ENCODE results near the gene MYCBPAP.

Gene MYCBPAP

DNA sequence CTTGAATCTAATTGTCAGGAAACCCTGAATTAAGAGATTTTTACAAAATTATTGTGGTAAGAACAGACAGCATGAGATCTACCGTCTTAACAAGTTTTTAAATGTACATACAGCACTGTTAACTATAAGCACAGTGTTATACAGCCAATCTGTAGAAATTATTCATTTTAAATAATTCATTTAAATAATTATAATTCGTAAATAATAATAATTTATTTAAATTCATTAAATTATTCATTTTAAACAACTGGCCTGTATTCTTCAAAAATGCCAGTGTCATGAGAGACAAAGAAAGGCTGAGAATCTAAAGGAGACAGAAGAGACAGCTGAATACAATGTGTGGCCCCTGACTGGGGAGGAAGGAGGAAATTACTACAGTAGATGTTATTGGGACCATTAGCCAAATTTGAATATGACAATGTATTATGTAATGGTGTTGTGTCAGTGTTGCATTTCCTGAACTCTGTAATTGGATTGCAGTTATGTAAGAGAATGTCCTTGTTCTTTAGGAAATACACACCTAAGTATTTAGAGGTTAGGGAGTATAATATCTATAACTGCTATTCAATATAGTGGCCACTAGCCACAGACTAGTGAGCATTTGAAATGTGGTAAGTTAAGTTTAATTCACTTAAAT, 27.3 kb upstream of the MYCBPAP start:
- TF ChIP-seq CTCF (conservative IDR thresholded peaks at IDR 0.05; ENCODE audit: low read depth, low read length): no peak
- Histone ChIP-seq H3K27ac (no peak overlapping the region), H3K27me3 (ENCODE audit: insufficient read depth, low read depth) (no peaks in the 10 kb centered on the region), H4K20me1 (ENCODE audit: insufficient read depth) (no peaks in the 10 kb centered on the region), H3K9ac (no peak overlapping the region), H3K79me2 (ENCODE audit: insufficient read depth, low read depth) (peaks cover 11% of the 10 kb centered on the region; the same call in 1 of the 2 replicates), H2AFZ (ENCODE audit: low read depth) (no peak overlapping the region), H3K4me3 (IDR thresholded peaks at IDR 0.05; ENCODE audit: insufficient read depth, low read depth, low read length) (no peak overlapping the region), H3K4me1 (ENCODE audit: low read depth, poor library complexity, severe bottlenecking) (peaks cover 26% of the 10 kb centered on the region), H3K4me2 (no peak overlapping the region), H3K36me3 (ENCODE audit: insufficient read depth) (no peaks in the 10 kb centered on the region)

GRCh38 chr17:50481648-50482047, 26.6 kb upstream of the MYCBPAP start:
- Histone ChIP-seq H3K9ac (no peak overlapping the region), H3K4me1 (ENCODE audit: low read depth, poor library complexity, severe bottlenecking) (peaks cover 26% of the 10 kb centered on the region), H3K27ac (no peak overlapping the region), H3K4me3 (IDR thresholded peaks at IDR 0.05; ENCODE audit: insufficient read depth, low read depth, low read length) (no peak overlapping the region), H2AFZ (ENCODE audit: low read depth) (no peak overlapping the region), H3K27me3 (ENCODE audit: insufficient read depth, low read depth) (no peaks in the 10 kb centered on the region), H3K4me2 (no peak overlapping the region), H3K36me3 (ENCODE audit: insufficient read depth) (no peaks in the 10 kb centered on the region), H3K79me2 (ENCODE audit: insufficient read depth, low read depth) (peaks cover 11% of the 10 kb centered on the region; the same call in 1 of the 2 replicates), H4K20me1 (ENCODE audit: insufficient read depth) (no peaks in the 10 kb centered on the region)
- TF ChIP-seq CTCF (conservative IDR thresholded peaks at IDR 0.05; ENCODE audit: low read depth, low read length): no peak

DNA sequence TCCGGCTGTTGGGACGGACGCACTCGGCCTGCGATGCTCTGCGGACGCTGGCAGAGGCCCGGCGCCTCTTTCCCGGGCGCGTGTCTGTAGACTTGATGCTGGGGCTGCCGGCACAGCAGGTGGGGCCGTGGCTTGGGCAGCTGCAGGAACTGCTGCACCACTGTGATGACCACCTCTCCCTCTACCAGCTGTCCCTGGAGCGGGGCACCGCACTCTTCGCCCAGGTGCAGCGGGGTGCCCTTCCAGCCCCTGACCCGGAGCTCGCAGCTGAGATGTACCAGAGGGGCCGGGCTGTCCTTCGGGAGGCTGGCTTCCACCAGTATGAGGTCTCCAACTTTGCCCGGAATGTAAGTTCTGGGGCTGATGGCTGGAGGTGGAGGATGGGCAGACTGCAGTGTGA, 26.1 kb upstream of the MYCBPAP start:
- H3K27ac ChIP-seq: no peak overlapping the region
- peaks cover 26% of the 10 kb centered on the region for H3K4me1 ChIP-seq (ENCODE audit: low read depth, poor library complexity, severe bottlenecking)
- no peak for TF ChIP-seq CTCF (conservative IDR thresholded peaks at IDR 0.05; ENCODE audit: low read depth, low read length)
- H3K4me2 ChIP-seq: peak overlapping the region; percentile 64; the same call in 1 of the 2 replicates
- no peaks in the 10 kb centered on the region for H3K27me3 ChIP-seq (ENCODE audit: insufficient read depth, low read depth)
- H3K4me3 ChIP-seq (IDR thresholded peaks at IDR 0.05; ENCODE audit: insufficient read depth, low read depth, low read length): no peak overlapping the region
- H3K36me3 ChIP-seq (ENCODE audit: insufficient read depth): no peaks in the 10 kb centered on the region
- H3K9ac ChIP-seq: no peak overlapping the region
- peaks cover 11% of the 10 kb centered on the region; the same call in 1 of the 2 replicates for H3K79me2 ChIP-seq (ENCODE audit: insufficient read depth, low read depth)
- no peaks in the 10 kb centered on the region for H4K20me1 ChIP-seq (ENCODE audit: insufficient read depth)
- H2AFZ ChIP-seq (ENCODE audit: low read depth): no peak overlapping the region

- Histone ChIP-seq H3K36me3 (ENCODE audit: insufficient read depth) (no peaks in the 10 kb centered on the region), H3K4me3 (IDR thresholded peaks at IDR 0.05; ENCODE audit: insufficient read depth, low read depth, low read length) (no peak overlapping the region), H3K4me2 (peak overlapping the region; percentile 64), H2AFZ (ENCODE audit: low read depth) (peak overlapping the region; percentile 44; the same call in 1 of the 2 replicates), H3K4me1 (ENCODE audit: low read depth, poor library complexity, severe bottlenecking) (peaks cover 26% of the 10 kb centered on the region), H4K20me1 (ENCODE audit: insufficient read depth) (no peaks in the 10 kb centered on the region), H3K79me2 (ENCODE audit: insufficient read depth, low read depth) (peaks cover 11% of the 10 kb centered on the region; the same call in 1 of the 2 replicates), H3K27ac (peak overlapping the region; percentile 14; the same call in 1 of the 2 replicates), H3K9ac (no peak overlapping the region), H3K27me3 (ENCODE audit: insufficient read depth, low read depth) (no peaks in the 10 kb centered on the region)
- peak; percentile 97 for TF ChIP-seq CTCF (conservative IDR thresholded peaks at IDR 0.05; ENCODE audit: low read depth, low read length)
These were observed 25.7 kb upstream of the MYCBPAP start for GRCh38 chr17:50482516-50482915.
